ENCODE data around the gene NIPAL4.

Gene NIPAL4

DNA sequence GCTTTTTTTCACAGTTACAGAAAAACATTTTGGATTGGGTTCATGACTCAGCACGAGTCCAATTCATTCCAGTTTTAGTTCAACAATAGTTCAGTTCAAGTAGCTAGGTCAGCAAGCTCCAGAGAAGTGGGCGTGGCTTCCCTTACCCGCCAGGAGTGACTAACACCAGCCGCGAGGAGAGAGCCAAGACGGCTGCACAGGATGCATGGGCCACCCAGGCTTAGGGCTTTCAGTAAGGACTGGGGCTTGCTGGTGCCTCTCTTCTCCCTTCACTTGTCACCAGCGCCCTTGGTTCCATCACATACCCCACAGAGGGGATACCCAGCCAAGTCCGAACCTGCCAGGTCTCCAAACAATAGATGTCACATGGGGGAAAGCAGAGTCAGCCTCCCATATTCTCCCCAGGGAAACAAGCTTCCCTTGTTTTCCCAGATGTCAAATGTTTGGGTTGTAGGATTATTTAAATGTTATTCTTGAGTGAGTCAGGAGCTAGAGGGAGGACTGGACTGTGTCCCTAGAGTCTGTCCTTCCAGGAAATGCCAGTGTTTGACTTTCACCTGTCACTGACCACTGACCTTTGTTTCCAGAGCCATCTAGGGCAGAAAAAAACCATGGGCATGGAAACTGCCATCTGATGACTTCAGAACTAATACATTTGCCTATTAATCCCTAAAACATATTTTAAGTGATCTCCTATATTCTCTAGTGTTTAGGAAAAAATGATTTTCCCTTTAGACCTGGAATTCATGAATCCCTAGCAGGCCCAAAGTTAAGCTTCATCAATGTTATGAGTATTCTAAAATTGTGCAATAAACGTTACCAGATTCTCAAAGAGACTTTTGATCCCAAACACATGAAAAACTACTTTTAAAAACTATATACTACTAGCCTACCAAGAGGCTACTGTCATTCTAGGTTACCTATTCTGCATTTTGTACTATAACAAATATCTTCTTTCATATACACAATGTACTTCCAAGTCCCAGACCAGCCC, 51.9 kb downstream of the NIPAL4 start:
- Histone ChIP-seq H3K9me3 (ENCODE audit: control insufficient read depth in 2 of 2, low read length in 2 of 2) (no peaks in the 10 kb centered on the region), H3K27me3 (ENCODE audit: control insufficient read depth in 2 of 2, insufficient read depth in 2 of 2, low read length in 2 of 2) (no peaks in the 10 kb centered on the region), H3K9ac (ENCODE audit: low read depth in 1 of 2, low read length in 2 of 2) (peak overlapping the region in 1 of 2 donors; percentile 8), H3K4me1 (ENCODE audit: control insufficient read depth in 2 of 2, insufficient read depth in 2 of 2, low read length in 2 of 2) (peaks cover 10% of the 10 kb centered on the region in 2 donors), H3K4me3 (ENCODE audit: low read length in 2 of 2) (no peak overlapping the region), H3K27ac (ENCODE audit: low read depth in 2 of 2, low read length in 2 of 2) (peak overlapping the region; percentile 53 to 63), H3K36me3 (ENCODE audit: control insufficient read depth in 2 of 2, insufficient read depth in 2 of 2, low read length in 2 of 2) (peaks cover 0 to 14% of the 10 kb centered on the region in 2 donors)

DNA sequence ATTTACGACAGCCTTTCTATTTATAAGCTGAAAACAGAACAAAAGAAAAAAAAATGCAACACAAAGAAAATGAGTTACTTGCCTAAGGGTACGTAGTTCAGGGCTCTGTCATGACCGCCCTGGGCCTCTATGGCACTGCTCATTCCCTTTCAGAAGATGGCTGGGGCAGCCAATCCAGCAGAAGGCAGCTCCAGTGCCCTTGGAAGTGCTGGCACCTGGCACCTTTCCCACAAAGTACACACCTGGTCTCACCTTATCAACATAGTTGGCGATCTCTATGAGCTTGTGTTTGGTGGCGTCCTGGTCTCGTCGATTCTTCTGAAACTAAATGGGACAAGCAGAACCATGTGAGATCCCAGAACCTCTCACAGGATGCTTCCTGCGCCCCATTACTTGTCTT, 53.2 kb downstream of the NIPAL4 start:
- no peak overlapping the region for H3K9ac ChIP-seq (ENCODE audit: low read depth in 1 of 2, low read length in 2 of 2)
- H3K4me3 ChIP-seq (ENCODE audit: low read length in 2 of 2): no peak overlapping the region
- H3K27ac ChIP-seq (ENCODE audit: low read depth in 2 of 2, low read length in 2 of 2): no peak overlapping the region
- H3K36me3 ChIP-seq (ENCODE audit: control insufficient read depth in 2 of 2, insufficient read depth in 2 of 2, low read length in 2 of 2): peaks cover 0 to 10% of the 10 kb centered on the region in 2 donors
- H3K9me3 ChIP-seq (ENCODE audit: control insufficient read depth in 2 of 2, low read length in 2 of 2): no peaks in the 10 kb centered on the region
- peaks cover 2 to 4% of the 10 kb centered on the region in 2 donors for H3K4me1 ChIP-seq (ENCODE audit: control insufficient read depth in 2 of 2, insufficient read depth in 2 of 2, low read length in 2 of 2)
- no peaks in the 10 kb centered on the region for H3K27me3 ChIP-seq (ENCODE audit: control insufficient read depth in 2 of 2, insufficient read depth in 2 of 2, low read length in 2 of 2)

DNA sequence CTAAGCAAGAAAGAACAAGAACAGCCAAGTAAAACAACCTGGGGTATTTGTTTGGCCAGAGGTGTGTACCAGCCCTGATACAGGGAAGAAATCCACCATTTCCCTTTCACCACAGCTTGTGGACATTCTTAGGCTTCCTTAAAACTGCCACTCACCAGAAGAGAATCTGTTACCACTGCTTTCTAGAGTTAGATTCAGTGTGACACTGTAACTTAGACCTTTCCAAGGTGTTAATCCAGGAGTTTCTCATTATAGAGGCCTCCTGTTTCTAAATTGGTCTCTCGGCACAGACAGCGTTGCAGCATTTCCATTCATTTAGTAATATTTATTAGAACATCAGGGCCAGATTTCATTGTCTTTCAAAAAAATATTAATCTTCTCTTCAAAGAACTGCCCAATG, 55.0 kb downstream of the NIPAL4 start:
- Histone ChIP-seq H3K4me1 (ENCODE audit: control insufficient read depth in 2 of 2, insufficient read depth in 2 of 2, low read length in 2 of 2) (peaks cover 2 to 3% of the 10 kb centered on the region in 2 donors), H3K4me3 (ENCODE audit: low read length in 2 of 2) (no peak overlapping the region), H3K9me3 (ENCODE audit: control insufficient read depth in 2 of 2, low read length in 2 of 2) (no peaks in the 10 kb centered on the region), H3K9ac (ENCODE audit: low read depth in 1 of 2, low read length in 2 of 2) (no peak overlapping the region), H3K36me3 (ENCODE audit: control insufficient read depth in 2 of 2, insufficient read depth in 2 of 2, low read length in 2 of 2) (peaks cover 0 to 8% of the 10 kb centered on the region in 2 donors), H3K27me3 (ENCODE audit: control insufficient read depth in 2 of 2, insufficient read depth in 2 of 2, low read length in 2 of 2) (no peaks in the 10 kb centered on the region), H3K27ac (ENCODE audit: low read depth in 2 of 2, low read length in 2 of 2) (no peak overlapping the region)

DNA sequence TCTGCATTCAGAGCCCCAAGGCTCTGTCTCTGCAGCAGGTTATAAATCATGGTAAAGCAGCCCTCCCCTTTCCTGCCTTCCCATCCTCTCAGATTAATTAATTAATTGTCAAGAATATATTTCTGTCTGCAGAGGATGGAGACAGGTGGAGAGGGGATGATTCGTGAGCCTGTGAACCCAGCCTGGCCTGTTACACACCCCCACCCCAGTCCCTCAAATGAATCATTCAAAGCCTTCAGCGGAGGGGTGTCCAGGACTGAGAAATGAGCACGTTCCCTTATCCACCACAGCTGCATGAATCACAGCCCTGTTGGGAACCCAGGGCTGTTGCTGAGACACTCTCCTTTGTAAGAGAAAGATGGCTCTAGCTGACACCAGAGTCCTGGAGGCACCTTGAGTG, 56.0 kb downstream of the NIPAL4 start:
- no peak overlapping the region for H3K4me3 ChIP-seq (ENCODE audit: low read length in 2 of 2)
- H3K4me1 ChIP-seq (ENCODE audit: control insufficient read depth in 2 of 2, insufficient read depth in 2 of 2, low read length in 2 of 2): peaks cover 2 to 4% of the 10 kb centered on the region in 2 donors
- no peaks in the 10 kb centered on the region for H3K9me3 ChIP-seq (ENCODE audit: control insufficient read depth in 2 of 2, low read length in 2 of 2)
- peak overlapping the region; percentile 65 for H3K27ac ChIP-seq (ENCODE audit: low read depth in 2 of 2, low read length in 2 of 2)
- H3K27me3 ChIP-seq (ENCODE audit: control insufficient read depth in 2 of 2, insufficient read depth in 2 of 2, low read length in 2 of 2): no peaks in the 10 kb centered on the region
- H3K9ac ChIP-seq (ENCODE audit: low read depth in 1 of 2, low read length in 2 of 2): no peak overlapping the region
- peaks cover 0 to 8% of the 10 kb centered on the region in 2 donors for H3K36me3 ChIP-seq (ENCODE audit: control insufficient read depth in 2 of 2, insufficient read depth in 2 of 2, low read length in 2 of 2)

DNA sequence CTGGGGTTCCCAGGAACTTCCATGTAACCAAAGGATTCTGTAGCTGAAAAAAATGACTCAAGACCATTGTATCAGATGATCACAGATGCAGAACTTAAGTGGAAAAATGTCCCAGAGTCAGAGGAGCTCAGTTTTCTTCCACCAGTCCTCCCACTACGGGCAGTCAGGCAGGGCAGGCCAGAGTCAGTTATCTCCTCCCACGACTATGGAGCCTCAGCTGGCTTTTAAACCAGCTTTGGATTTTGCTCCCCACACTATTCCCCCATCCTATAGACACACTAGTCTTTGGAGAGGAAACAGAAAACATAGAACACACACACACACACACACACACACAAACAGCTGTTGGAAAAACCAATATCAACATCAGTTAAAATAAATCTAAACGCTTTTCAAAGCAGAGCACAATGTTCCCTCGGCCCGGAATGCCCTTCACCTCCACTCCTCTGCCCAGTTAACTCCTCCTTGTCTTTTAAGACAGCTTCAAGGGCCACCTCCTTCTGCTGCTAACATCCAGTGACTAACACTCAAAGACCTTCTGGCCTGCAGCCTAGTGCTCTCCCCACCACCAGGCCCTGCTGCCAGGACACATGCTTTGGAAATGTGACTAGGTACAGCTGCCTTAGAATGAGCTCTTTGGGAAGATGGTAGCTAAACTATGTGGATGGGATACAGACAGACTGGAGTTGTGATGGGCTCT, 56.8 kb downstream of the NIPAL4 start:
- Histone ChIP-seq H3K9me3 (ENCODE audit: control insufficient read depth in 2 of 2, low read length in 2 of 2) (no peaks in the 10 kb centered on the region), H3K36me3 (ENCODE audit: control insufficient read depth in 2 of 2, insufficient read depth in 2 of 2, low read length in 2 of 2) (peaks cover 0 to 8% of the 10 kb centered on the region in 2 donors), H3K27ac (ENCODE audit: low read depth in 2 of 2, low read length in 2 of 2) (peak overlapping the region; percentile 65), H3K4me1 (ENCODE audit: control insufficient read depth in 2 of 2, insufficient read depth in 2 of 2, low read length in 2 of 2) (peaks cover 2 to 10% of the 10 kb centered on the region in 2 donors), H3K4me3 (ENCODE audit: low read length in 2 of 2) (no peak overlapping the region), H3K9ac (ENCODE audit: low read depth in 1 of 2, low read length in 2 of 2) (peak overlapping the region in 1 of 2 donors; percentile 34), H3K27me3 (ENCODE audit: control insufficient read depth in 2 of 2, insufficient read depth in 2 of 2, low read length in 2 of 2) (no peaks in the 10 kb centered on the region)

DNA sequence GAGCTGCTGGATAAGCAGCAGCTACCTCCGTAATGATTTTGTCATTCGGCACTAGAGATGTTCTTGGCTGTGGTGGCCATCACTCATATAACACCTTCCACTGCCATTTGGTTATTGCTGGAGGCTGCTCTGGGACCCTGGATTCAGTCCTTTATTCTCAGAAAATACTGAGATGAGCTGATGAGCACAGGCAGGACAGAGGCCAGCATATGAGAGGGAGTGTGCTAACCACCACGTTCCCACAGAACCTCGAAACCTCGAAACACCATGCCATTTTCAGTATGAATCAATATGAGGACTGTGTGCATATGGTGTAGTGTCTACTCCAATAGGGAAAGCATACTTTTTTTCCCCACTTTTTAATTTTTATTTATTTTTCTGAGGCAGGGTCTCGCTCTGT, 59.0 kb downstream of the NIPAL4 start:
- H3K36me3 ChIP-seq (ENCODE audit: control insufficient read depth in 2 of 2, insufficient read depth in 2 of 2, low read length in 2 of 2): no peaks in the 10 kb centered on the region
- peaks cover 0 to 13% of the 10 kb centered on the region in 2 donors for H3K4me1 ChIP-seq (ENCODE audit: control insufficient read depth in 2 of 2, insufficient read depth in 2 of 2, low read length in 2 of 2)
- no peak overlapping the region for H3K9ac ChIP-seq (ENCODE audit: low read depth in 1 of 2, low read length in 2 of 2)
- H3K4me3 ChIP-seq (ENCODE audit: low read length in 2 of 2): no peak overlapping the region
- no peak overlapping the region for H3K27ac ChIP-seq (ENCODE audit: low read depth in 2 of 2, low read length in 2 of 2)
- H3K9me3 ChIP-seq (ENCODE audit: control insufficient read depth in 2 of 2, low read length in 2 of 2): no peaks in the 10 kb centered on the region
- no peaks in the 10 kb centered on the region for H3K27me3 ChIP-seq (ENCODE audit: control insufficient read depth in 2 of 2, insufficient read depth in 2 of 2, low read length in 2 of 2)

DNA sequence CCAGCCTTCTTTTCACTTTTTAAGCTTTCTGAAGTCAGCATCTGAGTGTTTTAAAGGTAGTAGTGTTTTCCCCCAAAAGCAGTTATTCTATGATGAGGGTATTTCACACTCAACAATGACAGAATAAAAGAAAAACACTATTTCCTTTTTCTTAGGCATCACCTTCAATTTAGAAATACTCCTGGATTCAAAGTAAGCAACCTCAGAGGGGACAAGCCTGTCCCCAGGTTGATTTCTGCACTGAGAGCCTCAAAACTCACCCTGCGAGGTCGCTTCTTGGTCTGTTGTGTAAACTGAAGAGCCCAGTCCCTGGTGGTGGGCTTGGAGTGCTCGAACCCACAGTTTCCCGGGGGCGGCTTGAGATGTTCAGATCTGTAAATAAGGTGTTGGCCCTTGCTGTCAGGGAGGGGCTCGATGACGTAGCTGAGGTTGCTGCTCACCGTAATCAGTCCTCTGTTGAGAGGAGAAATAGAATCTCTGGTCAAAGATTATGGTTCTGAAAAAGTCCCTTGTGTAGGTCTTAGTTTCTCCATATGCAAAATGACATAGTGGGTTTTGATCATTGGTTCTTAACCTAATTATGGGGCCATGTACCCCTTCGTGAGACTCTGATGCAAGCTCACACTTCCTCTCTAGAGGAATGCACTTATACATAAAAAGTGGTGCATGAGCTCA, 59.7 kb downstream of the NIPAL4 start:
- peaks cover 0 to 13% of the 10 kb centered on the region in 2 donors for H3K4me1 ChIP-seq (ENCODE audit: control insufficient read depth in 2 of 2, insufficient read depth in 2 of 2, low read length in 2 of 2)
- no peak overlapping the region for H3K27ac ChIP-seq (ENCODE audit: low read depth in 2 of 2, low read length in 2 of 2)
- H3K9ac ChIP-seq (ENCODE audit: low read depth in 1 of 2, low read length in 2 of 2): no peak overlapping the region
- H3K4me3 ChIP-seq (ENCODE audit: low read length in 2 of 2): no peak overlapping the region
- H3K9me3 ChIP-seq (ENCODE audit: control insufficient read depth in 2 of 2, low read length in 2 of 2): no peaks in the 10 kb centered on the region
- H3K36me3 ChIP-seq (ENCODE audit: control insufficient read depth in 2 of 2, insufficient read depth in 2 of 2, low read length in 2 of 2): no peaks in the 10 kb centered on the region
- no peaks in the 10 kb centered on the region for H3K27me3 ChIP-seq (ENCODE audit: control insufficient read depth in 2 of 2, insufficient read depth in 2 of 2, low read length in 2 of 2)

DNA sequence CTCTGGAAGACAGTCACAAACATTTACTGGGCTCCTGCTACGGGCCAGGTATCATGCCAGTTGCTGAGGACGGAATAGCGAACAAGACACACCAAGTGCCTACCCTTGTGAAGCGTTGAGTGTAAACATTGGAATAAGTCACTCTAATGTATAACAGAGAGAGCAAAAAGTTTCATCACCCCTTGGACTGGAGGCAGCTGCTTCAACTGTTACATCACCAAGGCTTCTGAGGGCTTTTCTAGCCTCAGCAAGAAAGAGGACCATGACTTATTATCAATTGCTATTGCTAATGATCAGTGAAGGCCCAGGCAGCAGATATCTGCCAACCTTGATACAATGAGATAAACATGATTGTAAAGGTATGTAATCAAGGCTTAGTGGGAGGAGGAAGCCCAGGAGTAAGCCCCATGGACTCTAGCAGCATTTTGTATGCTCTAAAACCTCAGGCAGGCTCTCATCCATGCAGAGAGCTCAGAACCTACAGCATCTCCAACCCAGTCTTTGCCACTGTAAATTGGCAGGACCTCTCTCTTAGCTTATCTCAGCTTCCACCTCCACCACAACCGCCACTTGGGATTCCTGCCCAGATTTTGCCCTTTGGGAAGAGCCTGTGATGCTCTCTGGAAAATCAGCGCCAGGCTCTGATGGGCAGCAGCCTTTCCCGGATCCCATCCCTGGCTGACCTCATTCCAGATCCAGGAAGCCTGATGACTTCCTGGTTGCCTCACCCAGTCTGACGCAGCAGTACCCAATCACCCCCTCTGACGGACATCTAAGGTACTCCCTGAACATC, 61.1 kb downstream of the NIPAL4 start:
- Histone ChIP-seq H3K4me3 (ENCODE audit: low read length in 2 of 2) (no peak overlapping the region), H3K9ac (ENCODE audit: low read depth in 1 of 2, low read length in 2 of 2) (no peak overlapping the region), H3K36me3 (ENCODE audit: control insufficient read depth in 2 of 2, insufficient read depth in 2 of 2, low read length in 2 of 2) (no peaks in the 10 kb centered on the region), H3K9me3 (ENCODE audit: control insufficient read depth in 2 of 2, low read length in 2 of 2) (no peaks in the 10 kb centered on the region), H3K27me3 (ENCODE audit: control insufficient read depth in 2 of 2, insufficient read depth in 2 of 2, low read length in 2 of 2) (no peaks in the 10 kb centered on the region), H3K4me1 (ENCODE audit: control insufficient read depth in 2 of 2, insufficient read depth in 2 of 2, low read length in 2 of 2) (peaks cover 0 to 12% of the 10 kb centered on the region in 2 donors), H3K27ac (ENCODE audit: low read depth in 2 of 2, low read length in 2 of 2) (peak overlapping the region; percentile 29 to 57)

DNA sequence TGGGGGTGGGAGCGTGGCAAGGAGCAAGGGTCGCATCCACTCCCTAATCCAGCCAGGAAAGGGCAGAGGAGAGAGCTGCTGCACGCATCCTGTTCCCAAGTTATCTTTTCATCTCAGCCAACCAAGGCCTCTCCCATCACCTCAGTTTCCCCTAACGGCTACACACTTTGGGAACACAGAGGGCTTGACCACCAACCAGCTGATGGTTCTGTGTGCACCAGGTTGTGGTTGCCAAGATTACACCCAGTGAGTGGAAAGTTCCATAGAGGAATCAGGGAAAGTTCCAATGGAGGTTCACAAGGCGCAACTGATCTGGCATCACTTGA, 61.7 kb downstream of the NIPAL4 start:
- H3K4me1 ChIP-seq (ENCODE audit: control insufficient read depth in 2 of 2, insufficient read depth in 2 of 2, low read length in 2 of 2): peaks cover 0 to 11% of the 10 kb centered on the region in 2 donors

More for the DNA sequence above, 61.7 kb downstream of the NIPAL4 start:
- H3K4me3 ChIP-seq (ENCODE audit: low read length in 2 of 2): no peak overlapping the region
- H3K27ac ChIP-seq (ENCODE audit: low read depth in 2 of 2, low read length in 2 of 2): peak overlapping the region; percentile 29 to 57
- no peaks in the 10 kb centered on the region for H3K9me3 ChIP-seq (ENCODE audit: control insufficient read depth in 2 of 2, low read length in 2 of 2)
- H3K27me3 ChIP-seq (ENCODE audit: control insufficient read depth in 2 of 2, insufficient read depth in 2 of 2, low read length in 2 of 2): no peaks in the 10 kb centered on the region
- H3K9ac ChIP-seq (ENCODE audit: low read depth in 1 of 2, low read length in 2 of 2): no peak overlapping the region
- no peaks in the 10 kb centered on the region for H3K36me3 ChIP-seq (ENCODE audit: control insufficient read depth in 2 of 2, insufficient read depth in 2 of 2, low read length in 2 of 2)

All from mucosa of rectum (tissue), 2 donors.